Mesodermal cell (in vitro differentiated cells): ENCODE data around the gene KLK5.
"Not testable (repeated sequence)": the region's sequence is repeated elsewhere in the genome, so short reads cannot be mapped to it uniquely, and the experiment has no call there.

Experiments used
- H3K27ac ChIP-seq: 2 replicates; pipeline ENCODE4 v1.7.0; 2013; ENCODE audit warnings: mild to moderate bottlenecking, low read depth, low read length, moderate library complexity; ENCODE audit not compliant: severe bottlenecking
- H3K36me3 ChIP-seq: 2 replicates; pipeline ENCODE4 v1.7.1; 2013; ENCODE audit warnings: mild to moderate bottlenecking, low read length, moderate library complexity; ENCODE audit not compliant: control insufficient read depth, insufficient read depth
- H3K4me1 ChIP-seq: one replicate; pipeline ENCODE4 v1.7.1; 2013; ENCODE audit warnings: mild to moderate bottlenecking, low read length; ENCODE audit not compliant: insufficient read depth, control insufficient read depth, poor library complexity, severe bottlenecking
- H3K4me3 ChIP-seq: 2 replicates; pipeline ENCODE4 v1.7.0; 2013; ENCODE audit warnings: low read length, control low read depth, mild to moderate bottlenecking; ENCODE audit not compliant: insufficient read depth, poor library complexity, severe bottlenecking; ENCODE audit errors: extremely low read depth
- H3K9me3 ChIP-seq: 2 replicates; pipeline ENCODE4 v1.7.1; 2013; ENCODE audit warnings: mild to moderate bottlenecking, low read length, moderate library complexity; ENCODE audit not compliant: control insufficient read depth
- WGBS, 2 experiments: methylation state at CpG; one replicate each; pipeline ENCODE4 v1.1.5; 2013; ENCODE audit warnings: missing lambda C conversion rate in 2 of 2; ENCODE audit not compliant: insufficient coverage in 2 of 2; 5-methylcytosine and 5-hydroxymethylcytosine counted together

Gene KLK5

DNA sequence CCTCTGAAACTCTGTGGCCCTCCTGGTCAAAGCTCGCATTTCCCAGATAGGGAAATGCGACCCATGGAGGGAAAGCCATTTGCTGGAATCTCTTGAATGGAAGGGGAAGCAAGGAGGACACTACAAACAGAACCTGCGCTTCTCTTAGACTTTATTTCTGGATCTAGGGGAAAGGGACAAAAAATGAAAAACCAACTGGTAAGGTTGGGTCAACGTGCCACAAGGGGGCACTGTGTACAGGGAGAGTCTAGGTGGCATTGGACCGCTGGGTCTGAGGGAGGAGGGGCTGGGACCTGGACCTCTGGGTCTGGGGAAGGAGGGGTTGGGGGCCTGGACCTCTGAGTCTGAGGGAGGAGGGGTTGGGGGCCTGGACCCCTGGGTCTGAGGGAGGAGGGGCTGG is 46.6 kb downstream of the KLK5 start:
- no peaks in the 10 kb centered on the region for H3K9me3 ChIP-seq
- no peak overlapping the region for H3K4me3 ChIP-seq
- no peak overlapping the region for H3K27ac ChIP-seq
- no peaks in the 10 kb centered on the region for H3K4me1 ChIP-seq
- 40 to 44% methylated on average over 2 to 3 of the region's 5 CpGs for WGBS, 2 experiments
- no peaks in the 10 kb centered on the region for H3K36me3 ChIP-seq

DNA sequence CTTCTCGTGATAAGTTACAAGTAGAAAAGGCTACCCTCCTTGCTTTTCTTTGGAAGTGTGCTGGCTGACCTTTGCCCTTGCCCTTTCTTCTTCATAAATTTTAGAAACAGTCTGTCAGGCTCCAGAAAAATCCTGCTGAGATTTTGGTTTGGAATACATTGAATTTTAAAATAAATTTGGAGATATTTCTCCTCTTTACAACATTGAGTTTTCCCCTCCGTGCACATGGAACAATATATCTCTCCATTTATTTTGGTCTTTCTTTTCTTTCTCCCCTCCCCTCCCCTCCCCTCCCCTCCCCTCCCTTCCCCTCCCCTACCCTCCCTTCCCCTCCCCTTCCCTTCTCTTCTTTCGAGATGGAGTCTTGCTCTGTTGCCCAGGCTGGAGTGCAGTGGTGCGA is 50.2 kb downstream of the KLK5 start:
- H3K4me3 ChIP-seq: no peak overlapping the region
- WGBS, 2 experiments: 100% methylated on average over 1 of the region's 4 CpGs; no CpG with 5 or more reads in 1 of the 2 experiments
- H3K9me3 ChIP-seq: no peaks in the 10 kb centered on the region
- no peak overlapping the region for H3K27ac ChIP-seq
- H3K36me3 ChIP-seq: no peaks in the 10 kb centered on the region
- no peaks in the 10 kb centered on the region for H3K4me1 ChIP-seq

DNA sequence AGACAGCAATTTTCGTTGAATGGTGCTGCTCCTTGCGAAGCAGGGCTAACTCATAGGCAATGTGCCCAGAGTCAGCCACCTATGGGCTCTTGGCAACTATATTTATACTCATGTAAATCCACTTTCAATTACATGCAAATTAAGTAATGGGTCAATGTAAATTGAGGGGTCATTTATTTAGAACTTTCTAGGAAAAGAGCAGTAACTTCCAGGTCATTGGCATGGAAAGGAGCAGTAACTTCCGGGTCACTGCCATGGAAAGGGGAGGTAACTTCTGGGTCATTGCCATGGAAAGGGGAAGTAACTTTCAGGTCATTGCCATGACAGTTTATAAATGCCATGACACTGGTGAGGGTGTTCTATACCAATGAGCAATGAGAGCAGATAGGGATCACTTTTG is 53.3 kb downstream of the KLK5 start:
- WGBS, 2 experiments: 78 to 83% methylated on average over 1 to 3 of the region's 3 CpGs
- Histone ChIP-seq H3K9me3 (no peaks in the 10 kb centered on the region), H3K36me3 (no peaks in the 10 kb centered on the region), H3K27ac (no peak overlapping the region), H3K4me1 (no peaks in the 10 kb centered on the region), H3K4me3 (no peak overlapping the region)

- Histone ChIP-seq H3K36me3 (no peaks in the 10 kb centered on the region), H3K4me3 (no peak overlapping the region), H3K27ac (no peak overlapping the region), H3K4me1 (no peaks in the 10 kb centered on the region), H3K9me3 (peaks cover 3% of the 10 kb centered on the region)
- WGBS, 2 experiments: 76% methylated on average over 2 of the region's 4 CpGs; no CpG with 5 or more reads in 1 of the 2 experiments
Observed at GRCh38 chr19:50898018-50898417, 54.8 kb downstream of the KLK5 start.

DNA sequence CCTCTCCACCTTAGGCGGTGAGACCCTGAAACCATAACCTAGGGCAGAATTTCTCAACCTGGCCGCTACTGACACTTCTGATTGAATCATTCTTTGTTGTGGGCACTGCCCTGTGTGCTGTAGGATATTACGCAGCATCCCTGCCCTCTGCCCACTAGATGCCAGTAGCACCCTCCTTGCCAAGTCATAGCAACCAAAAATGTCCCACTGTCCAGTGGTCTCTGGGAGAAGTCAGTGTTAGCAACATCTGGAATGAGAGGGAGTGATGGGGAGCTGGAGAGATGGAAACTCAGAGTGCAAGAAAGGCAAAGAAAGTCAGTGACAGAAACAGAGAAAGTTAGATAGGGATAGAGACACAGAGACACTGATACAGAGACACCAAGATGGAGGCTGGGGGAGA is 55.2 kb downstream of the KLK5 start:
- WGBS, 2 experiments: 62% methylated on average over 2 of the region's 3 CpGs; no CpG with 5 or more reads in 1 of the 2 experiments
- H3K27ac ChIP-seq: no peak overlapping the region
- no peaks in the 10 kb centered on the region for H3K4me1 ChIP-seq
- no peak overlapping the region for H3K4me3 ChIP-seq
- peaks cover 3% of the 10 kb centered on the region for H3K9me3 ChIP-seq
- no peaks in the 10 kb centered on the region for H3K36me3 ChIP-seq

DNA sequence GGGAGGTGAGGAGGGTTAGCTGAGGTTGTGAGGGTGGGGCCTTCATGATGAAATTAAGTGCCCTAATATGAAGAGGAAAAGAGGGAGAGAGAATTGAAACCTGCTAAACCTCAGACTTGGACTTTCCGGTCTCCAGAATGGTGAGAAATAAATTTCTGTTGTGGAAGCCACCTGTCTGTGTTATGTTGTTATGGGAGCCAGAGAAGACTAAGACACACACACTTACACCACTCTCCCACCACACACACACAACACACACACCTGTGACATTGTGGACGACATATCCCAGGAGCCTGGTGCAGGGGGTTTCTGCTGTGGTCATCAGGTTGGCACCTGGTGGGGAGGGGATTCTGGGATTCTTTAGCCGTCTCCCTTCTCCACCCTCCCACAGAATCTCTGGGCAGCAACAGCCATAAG is 55.6 kb downstream of the KLK5 start:
- H3K9me3 ChIP-seq: peaks cover 3% of the 10 kb centered on the region
- 0 to 100% methylated on average over 1 of the region's 3 CpGs for WGBS, 2 experiments

DNA sequence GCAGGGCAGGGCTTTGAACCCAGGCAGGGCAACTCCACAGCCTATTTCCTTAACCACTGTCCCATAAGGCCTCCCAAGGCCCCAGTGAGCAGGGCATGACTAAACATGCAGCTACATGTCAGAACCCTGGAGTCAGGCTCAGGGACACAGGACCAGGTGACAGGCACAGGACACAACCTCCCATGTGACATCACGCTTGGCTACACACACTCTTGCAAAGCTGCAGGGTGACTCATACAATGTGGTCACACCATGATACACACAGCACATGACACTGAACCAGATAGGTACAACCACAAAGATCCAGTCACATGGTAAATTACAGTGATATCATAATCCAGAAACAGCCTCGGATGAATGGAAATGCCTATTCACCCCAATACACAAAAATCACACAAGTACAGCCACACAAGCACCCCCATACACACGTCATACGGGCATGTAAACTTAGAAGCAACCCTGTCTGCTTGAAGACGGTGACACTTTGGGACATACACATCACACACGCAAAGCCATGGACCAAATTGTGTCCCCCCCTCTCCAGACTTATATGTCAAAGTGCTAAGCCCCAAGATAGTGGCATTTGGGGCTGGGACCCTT is 56.1 kb downstream of the KLK5 start:
- Histone ChIP-seq H3K4me3 (no peak overlapping the region), H3K9me3 (peaks cover 3% of the 10 kb centered on the region), H3K27ac (no peak overlapping the region), H3K36me3 (no peaks in the 10 kb centered on the region), H3K4me1 (no peaks in the 10 kb centered on the region)
- WGBS, 2 experiments: 82 to 89% methylated on average over 1 to 4 of the region's 6 CpGs

More for the DNA sequence above, 55.6 kb downstream of the KLK5 start:
- Histone ChIP-seq H3K36me3 (no peaks in the 10 kb centered on the region), H3K27ac (no peak overlapping the region), H3K4me3 (no peak overlapping the region), H3K4me1 (no peaks in the 10 kb centered on the region)

DNA sequence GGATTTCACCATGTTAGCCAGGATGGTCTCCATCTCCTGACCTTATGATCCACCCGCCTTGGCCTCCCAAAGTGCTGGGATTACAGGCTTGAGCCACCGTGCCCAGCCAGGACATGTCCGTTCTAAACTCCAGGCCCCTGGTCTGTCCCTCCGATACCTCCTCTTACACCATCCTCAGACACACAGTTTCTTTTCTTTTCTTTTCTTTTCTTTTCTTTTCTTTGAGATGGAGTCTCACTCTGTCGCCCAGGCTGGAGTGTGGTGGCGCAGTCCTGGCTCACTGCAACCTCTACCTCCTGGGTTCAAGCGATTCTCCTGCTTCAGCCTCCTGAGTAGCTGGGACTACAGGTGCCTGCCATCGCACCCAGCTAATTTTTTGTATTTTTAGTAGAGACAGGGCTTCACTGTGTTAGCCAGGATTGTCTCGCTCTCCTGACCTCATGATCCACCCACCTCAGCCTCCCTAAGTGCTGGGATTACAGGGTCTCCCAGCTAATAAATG is 56.7 kb downstream of the KLK5 start:
- not testable (repeated sequence) for H3K27ac ChIP-seq

GRCh38 chr19:50894478-50895356 is 58.1 kb downstream of the KLK5 start:
- Histone ChIP-seq H3K4me3 (no peak overlapping the region), H3K27ac (no peak overlapping the region), H3K36me3 (no peaks in the 10 kb centered on the region), H3K4me1 (no peaks in the 10 kb centered on the region), H3K9me3 (peaks cover 3% of the 10 kb centered on the region)
- 69 to 77% methylated on average over 7 to 9 of the region's 10 CpGs for WGBS, 2 experiments

More for the DNA sequence above, 56.7 kb downstream of the KLK5 start:
- 70 to 89% methylated on average over 6 to 8 of the region's 9 CpGs for WGBS, 2 experiments
- H3K4me3 ChIP-seq, H3K4me1 ChIP-seq, H3K36me3 ChIP-seq, H3K9me3 ChIP-seq: not testable (repeated sequence)
